ENCODE results near the gene COMMD6.

Gene COMMD6

DNA sequence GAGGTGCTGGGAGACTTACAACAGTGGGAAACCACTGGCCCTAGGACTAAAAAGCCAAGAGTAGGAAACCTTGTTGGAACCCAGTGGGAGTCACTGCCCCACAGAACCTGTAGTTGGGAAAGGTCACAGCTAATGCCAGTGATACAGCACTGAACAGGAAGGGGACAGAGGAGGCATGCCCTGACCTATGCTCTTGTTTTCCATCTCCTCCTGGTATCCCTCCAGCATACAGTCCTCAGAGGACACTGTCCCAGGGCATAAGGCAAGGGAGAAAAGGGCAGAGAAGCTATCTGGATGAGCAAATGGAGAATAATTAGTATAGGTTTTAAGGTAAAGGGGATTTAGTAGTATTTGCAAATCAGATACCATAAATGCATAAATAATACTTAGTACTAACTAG lies 44.5 kb downstream of the COMMD6 start:
- Histone ChIP-seq H3K36me3 (no peaks in the 10 kb centered on the region), H3K27me3 (ENCODE audit: insufficient read depth, low read depth, severe bottlenecking) (no peaks in the 10 kb centered on the region), H3K27ac (no peak overlapping the region), H3K9me3 (ENCODE audit: severe bottlenecking) (no peaks in the 10 kb centered on the region), H3K4me3 (ENCODE audit: low read depth, low read length) (no peak overlapping the region)
- no peak for DNase-seq
- TF ChIP-seq, protein P1, sequence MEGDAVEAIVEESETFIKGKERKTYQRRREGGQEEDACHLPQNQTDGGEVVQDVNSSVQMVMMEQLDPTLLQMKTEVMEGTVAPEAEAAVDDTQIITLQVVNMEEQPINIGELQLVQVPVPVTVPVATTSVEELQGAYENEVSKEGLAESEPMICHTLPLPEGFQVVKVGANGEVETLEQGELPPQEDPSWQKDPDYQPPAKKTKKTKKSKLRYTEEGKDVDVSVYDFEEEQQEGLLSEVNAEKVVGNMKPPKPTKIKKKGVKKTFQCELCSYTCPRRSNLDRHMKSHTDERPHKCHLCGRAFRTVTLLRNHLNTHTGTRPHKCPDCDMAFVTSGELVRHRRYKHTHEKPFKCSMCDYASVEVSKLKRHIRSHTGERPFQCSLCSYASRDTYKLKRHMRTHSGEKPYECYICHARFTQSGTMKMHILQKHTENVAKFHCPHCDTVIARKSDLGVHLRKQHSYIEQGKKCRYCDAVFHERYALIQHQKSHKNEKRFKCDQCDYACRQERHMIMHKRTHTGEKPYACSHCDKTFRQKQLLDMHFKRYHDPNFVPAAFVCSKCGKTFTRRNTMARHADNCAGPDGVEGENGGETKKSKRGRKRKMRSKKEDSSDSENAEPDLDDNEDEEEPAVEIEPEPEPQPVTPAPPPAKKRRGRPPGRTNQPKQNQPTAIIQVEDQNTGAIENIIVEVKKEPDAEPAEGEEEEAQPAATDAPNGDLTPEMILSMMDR (IDR thresholded peaks at IDR 0.05; ENCODE audit: low read depth, low read length), result no peak

DNA sequence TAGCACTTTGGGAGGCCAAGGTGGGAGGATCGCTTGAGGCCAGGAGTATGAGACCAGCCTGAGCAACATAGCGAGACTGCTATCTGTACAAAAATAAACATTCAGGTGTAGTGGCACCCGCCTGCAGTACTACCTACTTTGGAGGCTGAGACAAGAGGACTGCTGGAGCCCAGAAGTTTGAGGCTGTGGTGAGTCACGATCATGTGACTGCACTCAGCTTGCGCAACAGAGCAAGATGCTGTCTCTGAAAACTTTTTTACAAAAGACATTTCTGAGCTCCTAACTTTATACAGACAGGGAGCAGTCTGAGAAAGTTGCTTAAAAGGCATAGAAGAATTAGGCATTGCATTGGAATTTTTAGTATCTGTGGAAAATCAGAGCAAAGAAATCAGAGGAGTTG lies 45.3 kb downstream of the COMMD6 start:
- DNase-seq, result no peak
- Histone ChIP-seq H3K9me3 (ENCODE audit: severe bottlenecking) (no peaks in the 10 kb centered on the region), H3K27me3 (ENCODE audit: insufficient read depth, low read depth, severe bottlenecking) (no peaks in the 10 kb centered on the region), H3K4me3 (ENCODE audit: low read depth, low read length) (no peak overlapping the region), H3K27ac (no peak overlapping the region), H3K36me3 (no peaks in the 10 kb centered on the region)
- TF ChIP-seq, protein P1 (IDR thresholded peaks at IDR 0.05; ENCODE audit: low read depth, low read length), result no peak

DNA sequence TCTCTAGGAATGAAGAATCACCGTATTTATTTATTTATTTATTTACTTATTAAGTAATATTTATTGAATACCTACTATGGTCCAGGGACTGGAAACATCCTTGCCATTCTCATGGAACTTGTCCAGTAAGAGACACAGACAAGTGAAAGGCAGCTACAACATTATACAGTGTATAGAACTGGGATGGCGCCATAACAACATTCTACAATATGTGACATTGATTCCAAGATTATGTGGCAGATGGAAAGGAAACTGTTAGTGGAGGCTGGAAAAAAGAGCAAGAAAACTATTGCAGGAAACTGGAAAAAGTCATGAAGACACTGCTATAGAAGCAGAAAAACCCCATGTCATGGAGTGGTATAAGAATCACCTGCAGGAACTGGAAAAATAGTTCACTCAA lies 46.3 kb downstream of the COMMD6 start:
- H3K9me3 ChIP-seq (ENCODE audit: severe bottlenecking), result no peaks in the 10 kb centered on the region
- DNase-seq, result no peak

DNA sequence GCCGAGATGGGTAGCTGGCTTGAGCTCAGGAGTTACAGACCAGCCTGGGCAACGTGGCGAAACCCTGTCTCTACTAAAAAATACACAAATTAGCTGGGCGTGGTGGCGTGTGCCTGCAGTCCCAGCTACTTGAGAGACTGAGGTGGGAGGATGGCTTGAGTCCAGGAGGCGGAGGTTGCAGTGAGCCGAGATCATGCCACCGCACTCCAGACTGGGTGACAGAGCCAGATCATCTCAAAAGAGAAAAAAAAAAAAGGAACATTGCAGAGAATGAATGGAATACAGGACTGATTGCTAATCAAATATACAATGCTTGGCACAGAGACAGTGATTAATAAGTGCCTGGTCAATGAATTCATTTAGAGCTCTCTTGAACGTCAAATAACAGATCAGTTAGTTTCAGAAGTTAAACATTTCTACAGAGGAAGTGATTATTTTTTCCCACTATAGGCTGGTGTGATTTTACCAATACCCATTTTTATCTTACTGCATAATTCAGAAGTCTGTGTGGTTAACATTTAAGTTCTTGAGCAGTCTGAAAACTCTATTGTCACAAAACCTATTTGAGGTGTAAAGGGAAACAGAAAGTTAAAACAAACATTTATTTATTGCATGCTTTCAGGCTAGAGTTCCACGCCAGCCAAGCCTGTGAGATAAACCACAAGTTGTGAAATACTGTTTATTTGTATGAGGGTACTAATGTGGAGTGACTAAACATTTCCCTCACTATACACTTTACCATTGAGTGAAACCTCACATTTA lies 48.0 kb downstream of the COMMD6 start:
- Histone ChIP-seq H3K9me3 (ENCODE audit: severe bottlenecking) (no peaks in the 10 kb centered on the region), H3K36me3 (no peaks in the 10 kb centered on the region), H3K27me3 (ENCODE audit: insufficient read depth, low read depth, severe bottlenecking) (no peaks in the 10 kb centered on the region), H3K4me3 (ENCODE audit: low read depth, low read length) (no peak overlapping the region), H3K27ac (no peak overlapping the region)
- TF ChIP-seq, protein P1 (IDR thresholded peaks at IDR 0.05; ENCODE audit: low read depth, low read length), result no peak
- DNase-seq, result no peak

More for the DNA sequence above, 46.3 kb downstream of the COMMD6 start:
- Histone ChIP-seq H3K36me3 (no peaks in the 10 kb centered on the region), H3K4me3 (ENCODE audit: low read depth, low read length) (no peak overlapping the region), H3K27ac (no peak overlapping the region), H3K27me3 (ENCODE audit: insufficient read depth, low read depth, severe bottlenecking) (no peaks in the 10 kb centered on the region)
- TF ChIP-seq, protein P1 (IDR thresholded peaks at IDR 0.05; ENCODE audit: low read depth, low read length), result no peak

DNA sequence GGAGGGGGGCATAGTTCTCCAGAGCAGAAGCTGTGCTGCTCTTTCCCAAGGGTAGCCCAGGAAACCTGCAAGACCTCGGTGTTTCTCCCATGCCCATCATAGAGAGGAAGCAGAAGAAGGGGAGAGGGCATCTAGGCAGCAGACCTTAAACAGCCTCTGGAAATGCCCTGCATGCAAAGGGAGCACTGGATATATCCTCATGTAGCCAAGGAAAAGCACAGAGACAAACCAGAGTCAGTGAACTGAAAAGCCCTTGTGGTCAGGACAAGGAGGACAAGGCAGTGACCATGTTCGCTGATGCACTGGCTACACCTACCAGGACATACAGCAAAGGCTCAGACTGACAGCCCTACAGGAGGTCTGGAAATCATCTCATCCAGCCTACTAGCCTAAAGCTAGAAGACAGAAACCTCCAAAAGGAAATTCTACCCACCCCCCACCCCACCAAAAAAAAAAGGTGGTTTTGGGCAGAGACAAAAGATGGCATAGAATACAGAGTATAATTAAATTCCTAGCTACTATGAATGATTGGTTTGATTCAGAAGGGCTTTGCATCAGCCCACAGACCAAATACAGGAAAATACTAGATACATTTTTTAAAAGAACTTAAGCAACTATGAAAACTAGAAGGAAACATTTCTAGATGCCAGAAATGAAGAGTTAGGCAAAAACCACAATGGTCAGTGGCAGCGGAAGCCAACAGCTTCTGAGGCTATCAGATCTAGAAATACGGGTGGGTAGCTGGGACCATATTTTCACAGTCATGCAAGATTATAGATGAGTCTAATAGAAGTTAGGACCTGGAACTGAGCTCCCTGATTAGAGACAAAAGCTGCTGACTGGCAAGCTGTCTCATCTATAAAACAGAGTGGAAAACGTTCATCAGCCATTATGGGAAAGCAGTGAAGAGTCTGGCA lies 51.2 kb downstream of the COMMD6 start:
- no peak overlapping the region for H3K27ac ChIP-seq

More for the DNA sequence above, 51.2 kb downstream of the COMMD6 start:
- H3K36me3 ChIP-seq, result no peaks in the 10 kb centered on the region
- TF ChIP-seq, protein P1 (IDR thresholded peaks at IDR 0.05; ENCODE audit: low read depth, low read length), result no peak
- H3K27me3 ChIP-seq (ENCODE audit: insufficient read depth, low read depth, severe bottlenecking), result no peaks in the 10 kb centered on the region
- no peaks in the 10 kb centered on the region for H3K9me3 ChIP-seq (ENCODE audit: severe bottlenecking)
- DNase-seq, result no peak
- no peak overlapping the region for H3K4me3 ChIP-seq (ENCODE audit: low read depth, low read length)
